ENCODE measurements around the gene CCND2. TPM values are rescaled to one million over a fixed set of nuclear protein-coding genes. Genes with fewer than 3 reads are reported as not detected.

Gene CCND2
- total RNA-seq, 1 donor from 2014 or later, result 88.1 TPM

GRCh38 chr12:4244868-4245267 is 28.7 kb upstream of the CCND2 start:
- no peak overlapping the region for H3K4me3 Mint-ChIP-seq (ENCODE audit: unreplicated experiment)

GRCh38 chr12:4245446-4245845 is 28.1 kb upstream of the CCND2 start:
- no peak for DNase-seq (ENCODE audit: low spot score)
- Mint-ChIP-seq H3K4me1 (ENCODE audit: unreplicated experiment) (no peaks in the 10 kb centered on the region), H3K36me3 (ENCODE audit: low read depth, unreplicated experiment) (no peaks in the 10 kb centered on the region), H3K27me3 (ENCODE audit: unreplicated experiment) (peaks cover 2% of the 10 kb centered on the region), H3K9me3 (ENCODE audit: unreplicated experiment) (no peaks in the 10 kb centered on the region), H3K4me3 (ENCODE audit: unreplicated experiment) (no peak overlapping the region), H3K27ac (ENCODE audit: unreplicated experiment) (no peak overlapping the region)
- TF ChIP-seq CTCF (IDR thresholded peaks at IDR 0.05; ENCODE audit: unreplicated experiment), result no peak

More at GRCh38 chr12:4244868-4245267, 28.7 kb upstream of the CCND2 start:
- H3K9me3 Mint-ChIP-seq (ENCODE audit: unreplicated experiment), result no peaks in the 10 kb centered on the region
- no peak for DNase-seq (ENCODE audit: low spot score)
- TF ChIP-seq CTCF (IDR thresholded peaks at IDR 0.05; ENCODE audit: unreplicated experiment), result no peak
- H3K4me1 Mint-ChIP-seq (ENCODE audit: unreplicated experiment), result no peaks in the 10 kb centered on the region
- no peak overlapping the region for H3K27ac Mint-ChIP-seq (ENCODE audit: unreplicated experiment)
- peaks cover 3% of the 10 kb centered on the region for H3K27me3 Mint-ChIP-seq (ENCODE audit: unreplicated experiment)
- no peaks in the 10 kb centered on the region for H3K36me3 Mint-ChIP-seq (ENCODE audit: low read depth, unreplicated experiment)

- H3K36me3 Mint-ChIP-seq (ENCODE audit: low read depth, unreplicated experiment), result peaks cover 3% of the 10 kb centered on the region
- H3K27ac Mint-ChIP-seq (ENCODE audit: unreplicated experiment), result no peak overlapping the region
- peaks cover 4% of the 10 kb centered on the region for H3K4me1 Mint-ChIP-seq (ENCODE audit: unreplicated experiment)
- TF ChIP-seq CTCF (IDR thresholded peaks at IDR 0.05; ENCODE audit: unreplicated experiment), result no peak
- no peak for DNase-seq (ENCODE audit: low spot score)
- H3K4me3 Mint-ChIP-seq (ENCODE audit: unreplicated experiment), result no peak overlapping the region
- no peaks in the 10 kb centered on the region for H3K9me3 Mint-ChIP-seq (ENCODE audit: unreplicated experiment)
- H3K27me3 Mint-ChIP-seq (ENCODE audit: unreplicated experiment), result peaks cover 2% of the 10 kb centered on the region
These were observed 27.4 kb upstream of the CCND2 start for GRCh38 chr12:4246116-4246515.

- Mint-ChIP-seq H3K36me3 (ENCODE audit: low read depth, unreplicated experiment) (peaks cover 5% of the 10 kb centered on the region), H3K4me3 (ENCODE audit: unreplicated experiment) (no peak overlapping the region), H3K27me3 (ENCODE audit: unreplicated experiment) (no peaks in the 10 kb centered on the region), H3K9me3 (ENCODE audit: unreplicated experiment) (no peaks in the 10 kb centered on the region), H3K27ac (ENCODE audit: unreplicated experiment) (no peak overlapping the region), H3K4me1 (ENCODE audit: unreplicated experiment) (peaks cover 13% of the 10 kb centered on the region)
- no peak for TF ChIP-seq CTCF (IDR thresholded peaks at IDR 0.05; ENCODE audit: unreplicated experiment)
- no peak for DNase-seq (ENCODE audit: low spot score)
These were observed 22.9 kb upstream of the CCND2 start for GRCh38 chr12:4250691-4251090.

GRCh38 chr12:4251216-4251891 is 22.2 kb upstream of the CCND2 start:
- no peak overlapping the region for H3K4me3 Mint-ChIP-seq (ENCODE audit: unreplicated experiment)
- no peaks in the 10 kb centered on the region for H3K9me3 Mint-ChIP-seq (ENCODE audit: unreplicated experiment)
- H3K27me3 Mint-ChIP-seq (ENCODE audit: unreplicated experiment), result no peaks in the 10 kb centered on the region
- no peak for TF ChIP-seq CTCF (IDR thresholded peaks at IDR 0.05; ENCODE audit: unreplicated experiment)
- peaks cover 5% of the 10 kb centered on the region for H3K36me3 Mint-ChIP-seq (ENCODE audit: low read depth, unreplicated experiment)
- DNase-seq (ENCODE audit: low spot score), result no peak
- H3K4me1 Mint-ChIP-seq (ENCODE audit: unreplicated experiment), result peaks cover 13% of the 10 kb centered on the region
- no peak overlapping the region for H3K27ac Mint-ChIP-seq (ENCODE audit: unreplicated experiment)

Measured in endothelial cell (in vitro differentiated cells).